ENCODE results near the gene GPBP1.
"Not testable (repeated sequence)": the region's sequence is repeated elsewhere in the genome, so short reads cannot be mapped to it uniquely, and the experiment has no call there.

Gene GPBP1

DNA sequence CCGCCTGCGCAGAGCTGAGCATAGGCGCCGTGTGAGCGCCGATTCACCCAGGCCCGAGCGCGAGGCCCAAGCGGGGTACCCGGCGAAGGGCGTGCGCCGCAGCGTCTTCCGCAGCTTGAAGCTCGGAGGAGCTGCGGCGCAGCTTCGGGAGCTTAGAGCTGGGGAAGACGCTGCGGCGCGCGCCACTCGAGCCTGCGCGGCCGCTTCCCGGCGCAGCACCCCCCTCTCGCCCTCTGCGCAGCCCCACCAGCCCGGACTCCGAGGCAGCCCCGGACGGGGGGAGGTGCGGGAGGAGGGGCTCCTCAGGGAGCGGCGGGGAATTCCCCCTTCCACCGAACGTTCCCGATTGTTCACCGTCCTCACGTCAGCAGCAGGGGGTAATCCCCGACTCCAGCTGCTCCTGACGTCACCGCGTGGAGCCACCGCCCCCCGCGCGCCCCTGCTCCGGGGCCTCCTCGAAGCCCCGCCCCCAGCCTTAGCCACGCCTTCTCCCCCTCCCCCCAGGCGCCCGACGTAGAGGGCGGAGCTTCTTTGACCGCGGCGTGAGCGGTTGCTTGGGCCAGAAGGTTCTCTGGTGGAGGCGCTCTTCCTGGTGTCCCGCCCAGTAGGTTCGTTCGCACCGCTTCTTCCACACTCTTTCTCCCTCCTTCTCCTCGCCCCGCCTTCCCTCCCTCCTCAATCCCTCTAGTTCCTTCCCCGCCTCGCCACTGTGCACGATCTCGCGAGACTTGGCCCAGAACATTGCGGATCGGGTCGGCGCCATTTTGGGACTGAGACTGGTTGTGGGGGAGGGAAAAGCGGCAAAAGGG is at the start of gene GPBP1:
Gene GPBP1, plus strand, starts transcription at position 741 of the 809 bp plus-strand sequence. CDS start 40,072 bp downstream, outside the sequence.
- peak; percentile 99 for DNase-seq

DNA sequence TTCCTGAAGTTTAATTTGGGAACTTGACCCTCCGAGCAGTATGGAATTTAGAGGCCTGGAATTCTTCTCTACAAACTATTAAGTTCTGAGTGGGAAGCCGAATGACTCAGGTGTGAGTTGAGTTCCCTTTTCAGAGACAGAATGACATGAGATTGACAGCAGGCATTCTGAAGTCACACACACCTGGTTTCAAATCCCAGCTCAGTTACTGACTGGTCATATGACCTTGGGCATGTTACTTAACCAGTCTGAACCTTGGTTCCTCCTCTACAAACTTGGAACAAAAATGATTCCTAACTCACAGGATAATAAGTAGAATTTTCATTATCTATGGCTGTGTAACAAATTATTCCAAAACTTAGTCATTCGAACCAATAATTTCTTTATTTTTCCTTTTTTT is 45.5 kb upstream of the GPBP1 start:
- no peak for DNase-seq

DNA sequence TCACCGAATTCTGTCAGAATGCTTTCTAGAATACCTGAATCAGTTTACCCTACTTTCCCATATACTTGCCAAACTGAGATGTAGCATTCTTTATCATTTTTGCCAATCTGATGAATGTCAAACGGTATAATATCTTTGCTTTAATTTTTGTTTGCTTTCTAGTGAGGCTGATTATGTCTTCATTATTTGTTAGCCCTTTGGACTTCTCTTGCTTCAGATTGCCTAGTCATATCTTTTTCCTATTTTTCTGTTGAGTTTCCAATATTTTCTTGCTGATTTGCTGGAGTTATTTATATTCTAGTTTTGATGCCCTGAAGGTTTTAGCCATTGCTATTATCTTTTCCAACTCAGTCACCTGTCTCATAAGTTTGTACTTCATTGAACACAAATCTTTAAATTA is 40.3 kb upstream of the GPBP1 start:
- no peak for DNase-seq

DNA sequence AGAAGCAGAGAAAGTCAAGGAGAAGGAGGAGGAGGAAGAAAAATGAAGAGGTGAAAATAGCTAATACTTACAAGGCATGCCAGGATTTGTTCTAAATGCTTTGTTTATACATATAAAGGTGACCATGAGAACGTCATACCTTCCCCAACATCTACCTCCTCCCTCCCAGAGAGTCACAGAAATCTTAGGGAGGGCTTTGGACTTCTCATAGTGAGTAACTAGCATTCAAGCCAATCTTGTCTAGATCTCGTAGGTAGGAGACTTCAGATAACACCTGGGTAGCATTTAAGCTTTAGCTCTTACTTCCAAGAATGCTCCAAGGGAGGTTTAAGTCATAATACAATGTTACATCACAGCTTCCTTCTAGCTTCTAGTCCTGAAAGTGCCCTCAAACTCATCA is 36.5 kb upstream of the GPBP1 start:
- DNase-seq, result no peak

DNA sequence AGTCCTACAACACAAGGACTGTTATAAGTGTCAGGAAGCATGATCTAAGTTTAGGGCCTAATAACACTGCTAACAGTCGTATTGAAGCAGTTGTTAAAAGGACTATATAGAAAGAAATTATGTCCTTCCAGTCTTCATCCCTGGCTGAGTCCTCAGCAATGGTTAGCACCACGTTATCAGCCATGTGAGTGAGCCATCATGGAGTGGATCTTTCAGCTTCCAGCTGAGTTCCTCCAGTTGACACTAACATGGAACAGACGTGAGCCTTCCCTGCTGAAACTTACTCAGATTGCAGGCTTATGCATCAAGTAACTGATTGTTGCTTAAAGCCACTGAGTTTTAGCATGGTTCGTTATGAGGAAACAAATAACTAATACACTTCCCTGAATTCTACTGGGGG is 21.5 kb upstream of the GPBP1 start:
- no peak for DNase-seq

GRCh38 chr5:57155033-57155432 is 18.8 kb upstream of the GPBP1 start:
- DNase-seq, result no peak

- DNase-seq, result no peak
Observed at GRCh38 chr5:57157131-57157530, 16.7 kb upstream of the GPBP1 start.

DNA sequence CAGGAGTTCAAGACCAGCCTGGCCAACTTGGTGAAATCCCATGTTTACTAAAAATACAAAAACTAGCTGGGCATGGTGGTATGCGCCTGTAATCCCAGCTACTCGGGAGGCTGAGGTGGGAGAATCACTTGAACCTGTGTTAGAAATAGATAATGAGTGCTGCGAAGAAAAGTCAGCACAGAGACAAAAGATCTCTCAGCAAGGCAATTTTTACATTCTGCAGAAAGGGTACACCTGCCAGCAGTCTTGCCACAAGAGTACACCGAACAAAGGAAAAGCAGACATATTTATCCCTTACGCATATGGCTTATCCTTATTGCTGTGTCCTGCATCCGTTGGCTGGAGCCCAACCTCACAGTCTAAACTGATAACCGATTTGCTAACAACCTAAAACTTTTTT is 16.2 kb upstream of the GPBP1 start:
- no peak for DNase-seq

GRCh38 chr5:57163553-57164006 is 10.3 kb upstream of the GPBP1 start:
- DNase-seq, result no peak

GRCh38 chr5:57164124-57164523 is 9.7 kb upstream of the GPBP1 start:
- no peak for DNase-seq

GRCh38 chr5:57165171-57165570 is 8.7 kb upstream of the GPBP1 start:
- DNase-seq, result not testable (repeated sequence)

DNA sequence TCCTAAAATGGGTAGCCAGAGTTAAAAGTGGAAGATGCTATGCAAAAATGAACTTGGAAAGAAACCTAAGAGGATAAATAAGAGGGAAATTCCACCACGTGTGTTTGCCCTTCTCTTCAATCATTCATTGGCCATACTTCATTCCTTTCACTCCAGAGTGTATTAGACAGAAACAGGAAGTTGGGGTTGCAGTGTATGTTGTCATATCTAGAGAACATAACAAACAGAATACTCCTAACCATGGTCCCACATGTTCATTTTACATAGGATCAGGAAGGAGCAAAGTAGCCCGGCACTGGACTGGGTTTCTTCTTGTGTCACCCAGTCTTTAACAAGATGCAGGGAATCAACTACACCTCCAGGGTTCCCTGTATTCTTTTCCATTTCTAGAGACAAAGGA is 7.6 kb upstream of the GPBP1 start:
- no peak for DNase-seq

- no peak for DNase-seq
Observed at GRCh38 chr5:57167201-57167600, 6.7 kb upstream of the GPBP1 start.

DNA sequence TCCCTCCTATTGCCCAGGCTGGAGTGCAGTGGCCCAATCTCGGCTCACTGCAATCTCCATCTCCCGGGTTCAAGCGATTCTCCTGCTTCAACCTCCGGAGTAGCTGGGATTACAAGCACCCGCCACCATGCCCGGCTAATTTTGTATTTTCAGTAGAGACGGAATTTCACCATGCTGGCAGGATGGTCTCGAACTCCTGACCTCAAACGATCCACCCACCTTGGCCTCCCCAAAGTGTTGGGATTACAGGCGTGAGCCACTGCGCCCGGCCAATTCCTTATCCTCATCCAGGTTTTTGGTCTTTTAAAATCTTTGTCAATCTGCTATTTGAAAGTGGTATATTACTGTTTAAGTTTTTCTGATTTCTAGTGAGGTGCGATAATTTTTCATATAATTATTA is 3.7 kb upstream of the GPBP1 start:
- not testable (repeated sequence) for DNase-seq

- DNase-seq, result peak; percentile 70
Observed at GRCh38 chr5:57171816-57172465, 1.9 kb upstream of the GPBP1 start.

GRCh38 chr5:57172466-57173318 is 1.2 kb upstream of the GPBP1 start:
- DNase-seq, result peak; percentile 64

GRCh38 chr5:57174128-57174889 is 450 bp downstream of the GPBP1 start:
- DNase-seq, result peak; percentile 51

DNA sequence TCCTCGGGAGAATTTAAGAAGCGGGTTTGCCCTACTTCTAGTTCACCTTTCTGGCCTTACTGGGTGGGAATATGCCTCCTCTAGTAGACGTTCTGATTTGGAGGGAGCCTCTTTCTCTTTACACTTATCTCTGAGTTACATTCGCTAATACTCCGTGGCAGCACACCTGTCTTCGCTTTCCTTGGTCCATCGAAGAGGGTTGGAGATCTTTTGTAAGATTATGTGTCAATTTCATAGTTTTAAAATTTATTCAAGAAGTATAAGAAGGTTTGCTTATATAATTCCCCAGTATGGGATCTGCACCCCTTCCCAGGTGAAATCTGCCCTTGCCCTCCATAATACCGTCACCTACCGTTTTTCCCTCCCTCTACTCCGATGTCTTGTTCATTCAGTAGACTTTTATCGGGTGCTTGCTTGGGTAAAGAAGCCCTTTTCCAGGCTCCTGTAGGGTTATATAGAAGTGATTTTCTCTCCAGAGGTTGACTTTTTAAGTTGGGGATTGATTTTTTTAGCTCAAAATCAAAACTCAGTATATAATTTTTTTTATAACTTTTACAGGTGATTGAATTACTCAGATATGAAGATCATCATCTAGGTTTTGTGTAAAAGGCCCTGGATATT is 1.1 kb downstream of the GPBP1 start:
- peak; percentile 50 for DNase-seq

DNA sequence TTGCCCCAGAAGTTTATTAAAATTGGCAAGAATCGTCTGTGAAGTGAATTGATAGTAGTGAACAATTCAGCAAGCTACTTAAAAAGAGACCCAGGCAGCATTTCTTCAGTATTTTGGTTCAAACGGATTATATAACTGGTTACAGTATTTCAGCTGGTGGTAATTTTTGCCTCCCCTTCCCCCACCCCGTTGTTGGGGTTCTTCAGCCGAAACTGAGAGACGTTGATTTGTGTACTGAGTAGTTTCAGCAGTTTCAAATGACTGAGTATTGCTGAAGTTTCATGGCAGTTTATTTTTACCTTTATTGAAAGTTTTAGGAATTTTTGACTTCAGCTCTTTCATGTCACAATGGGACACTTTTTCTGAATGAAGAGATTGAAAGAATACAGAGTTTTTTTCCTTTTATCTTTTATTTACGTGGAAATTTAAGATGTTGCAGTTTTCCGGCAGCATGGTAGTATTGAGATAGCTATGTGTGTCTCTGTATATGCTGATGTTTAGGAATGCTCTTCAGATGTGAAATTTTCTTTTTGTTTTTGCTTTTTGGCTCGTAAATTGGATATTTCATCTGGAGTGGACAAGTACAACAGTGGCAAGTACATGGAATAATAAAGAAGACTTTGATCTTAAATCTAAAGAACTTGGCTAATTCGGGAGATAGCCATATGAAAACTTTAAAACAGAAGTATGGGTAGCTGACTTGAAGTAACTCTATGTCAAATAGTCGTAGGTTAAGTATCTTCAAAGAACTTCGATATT is 1.9 kb downstream of the GPBP1 start:
- peak; percentile 70 for DNase-seq

GRCh38 chr5:57176350-57176857 is 2.5 kb downstream of the GPBP1 start:
- peak; percentile 58 for DNase-seq

Measured in CD4-positive, alpha-beta T cell treated with Interleukin-21 for 1 hour (primary cell).